ENCODE results near the gene HECW1.
"Not testable (repeated sequence)": the region's sequence is repeated elsewhere in the genome, so short reads cannot be mapped to it uniquely, and the experiment has no call there.

Gene HECW1

DNA sequence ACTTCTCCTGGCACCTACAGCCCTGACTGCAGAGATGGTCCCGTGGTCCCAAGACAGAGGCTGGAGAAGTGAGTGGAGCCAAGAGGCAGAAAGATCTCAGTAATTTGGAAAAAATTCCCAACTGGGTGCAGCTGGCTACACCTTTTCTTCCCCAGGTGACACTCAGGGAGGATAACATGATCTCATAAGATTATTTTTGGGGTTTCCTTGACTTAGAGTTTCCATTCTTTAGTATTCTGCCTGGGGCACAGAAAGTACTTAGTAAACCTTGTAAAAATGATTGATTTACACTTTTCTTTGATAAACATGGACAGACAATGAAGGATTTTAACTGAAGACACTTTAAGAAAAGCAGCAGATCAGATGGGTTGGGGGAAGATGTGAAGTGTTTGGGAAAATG lies 38.6 kb downstream of the HECW1 start:
- no peak for DNase-seq

- DNase-seq, result no peak
Measured at GRCh38 chr7:43152696-43153095, 40.2 kb downstream of the HECW1 start.

- DNase-seq, result no peak
Measured at GRCh38 chr7:43155636-43156035, 43.2 kb downstream of the HECW1 start.

- DNase-seq, result no peak
Measured at GRCh38 chr7:43163885-43164284, 51.4 kb downstream of the HECW1 start.

- no peak for DNase-seq
Measured at GRCh38 chr7:43164757-43165156, 52.3 kb downstream of the HECW1 start.

GRCh38 chr7:43166686-43167085 lies 54.2 kb downstream of the HECW1 start:
- DNase-seq, result no peak

GRCh38 chr7:43169076-43169475 lies 56.6 kb downstream of the HECW1 start:
- no peak for DNase-seq

DNA sequence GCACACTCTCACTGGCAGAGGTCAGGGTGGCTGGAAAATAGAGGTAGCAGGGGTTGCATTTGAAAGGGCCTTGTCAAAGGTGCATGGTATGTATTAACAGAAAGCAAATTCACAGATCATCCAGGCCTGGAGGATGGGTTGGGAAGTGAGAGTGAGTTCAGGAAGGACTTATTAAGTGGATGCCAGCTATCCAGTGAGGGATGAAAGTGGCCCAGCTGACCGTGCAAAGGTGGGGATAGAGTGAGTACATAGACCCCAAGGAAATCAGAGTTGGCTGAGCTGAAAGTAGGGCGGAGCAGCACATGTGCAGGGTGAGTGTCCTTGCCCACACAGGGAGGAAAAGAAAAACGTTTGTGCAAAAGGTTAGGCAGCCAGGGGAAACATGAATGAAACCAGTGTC lies 58.1 kb downstream of the HECW1 start:
- DNase-seq, result no peak

GRCh38 chr7:43175570-43176200 lies 63.2 kb downstream of the HECW1 start:
- no peak for DNase-seq

DNA sequence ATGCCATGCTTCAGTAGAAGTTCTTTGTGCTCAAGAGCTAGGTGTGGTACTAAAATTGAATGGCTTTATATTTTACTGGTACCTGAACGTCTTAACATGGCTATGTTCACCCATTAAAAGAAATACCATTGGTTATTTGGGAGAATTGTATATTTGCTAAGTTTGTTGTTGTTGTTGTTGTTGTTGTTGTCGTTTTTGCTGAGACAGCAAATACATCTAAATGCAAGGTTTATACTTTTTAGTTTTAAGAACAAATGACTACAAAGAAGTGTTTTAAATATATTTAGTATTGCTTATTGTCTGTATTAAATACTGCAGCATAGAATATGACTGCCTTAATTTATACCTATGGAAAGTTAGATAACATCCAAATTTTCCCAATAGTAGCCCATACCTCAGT lies 66.9 kb downstream of the HECW1 start:
- DNase-seq, result no peak

GRCh38 chr7:43192806-43193460 lies 80.5 kb downstream of the HECW1 start:
- DNase-seq, result no peak

- DNase-seq, result no peak
Measured at GRCh38 chr7:43193893-43194292, 81.4 kb downstream of the HECW1 start.

DNA sequence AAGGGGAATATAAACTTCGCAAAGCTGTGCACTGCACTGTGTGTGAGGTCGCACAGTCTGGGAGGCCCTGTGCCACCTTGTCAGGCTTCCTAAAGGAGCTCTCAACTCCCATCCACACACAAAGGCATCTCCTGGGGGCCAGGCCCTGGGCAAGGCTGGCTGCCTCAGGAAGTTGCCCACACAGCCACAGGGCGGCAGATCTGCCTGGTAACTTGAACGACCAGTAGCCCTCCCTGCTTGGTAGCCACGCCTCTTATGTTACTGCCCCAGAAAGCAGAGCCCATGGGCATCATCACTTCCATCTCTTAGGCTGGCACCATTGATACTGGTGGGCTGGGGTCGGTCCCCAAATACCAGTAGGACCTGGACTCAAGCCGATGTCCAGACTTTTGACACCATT lies 82.8 kb downstream of the HECW1 start:
- no peak for DNase-seq

DNA sequence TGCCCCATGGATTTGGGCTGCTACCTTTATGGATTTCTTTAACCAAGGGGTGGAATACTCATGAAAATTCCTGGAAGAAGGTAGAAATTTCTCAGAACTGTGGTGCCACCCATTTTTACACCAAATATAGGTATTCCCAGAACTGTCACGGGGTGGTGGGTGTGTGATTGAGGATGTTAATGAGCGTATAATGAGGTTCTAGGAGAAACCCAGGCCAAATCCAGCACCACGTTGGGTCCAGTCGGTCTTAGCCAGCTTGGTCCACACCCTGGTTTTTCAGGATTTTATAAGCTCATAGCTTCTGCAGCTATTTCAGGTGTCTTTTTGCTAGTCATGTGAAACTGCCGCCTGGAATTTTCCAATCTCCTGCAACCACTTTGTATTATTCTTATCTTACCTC lies 83.3 kb downstream of the HECW1 start:
- DNase-seq, result no peak

- DNase-seq, result no peak
Measured at GRCh38 chr7:43196379-43196778, 83.9 kb downstream of the HECW1 start.

GRCh38 chr7:43198016-43198415 lies 85.6 kb downstream of the HECW1 start:
- DNase-seq, result no peak

DNA sequence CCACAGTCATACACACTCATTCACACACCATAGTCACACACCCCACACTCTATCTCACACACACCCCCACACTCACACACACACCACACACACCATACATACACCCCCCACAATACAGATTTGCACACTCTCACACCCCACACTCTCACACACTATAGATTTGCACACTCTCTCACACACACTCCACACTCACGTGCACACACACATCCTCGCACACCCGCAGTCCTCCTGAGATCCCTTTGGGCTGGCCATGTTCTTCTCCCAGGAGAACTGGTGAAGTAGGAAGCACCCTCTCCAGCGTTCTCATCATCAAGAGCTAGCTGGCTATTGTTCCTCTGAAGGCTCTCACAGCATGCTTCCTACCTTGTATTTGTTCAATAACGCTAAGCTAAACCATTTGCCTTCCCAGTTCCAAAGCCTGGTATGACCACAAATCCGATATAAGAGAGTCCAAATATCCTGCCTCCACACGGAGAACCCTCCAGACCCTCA lies 86.2 kb downstream of the HECW1 start:
- DNase-seq, result no peak

- no peak for DNase-seq
Measured at GRCh38 chr7:43199371-43200160, 87.1 kb downstream of the HECW1 start.

- no peak for DNase-seq
Measured at GRCh38 chr7:43201912-43202311, 89.5 kb downstream of the HECW1 start.

DNA sequence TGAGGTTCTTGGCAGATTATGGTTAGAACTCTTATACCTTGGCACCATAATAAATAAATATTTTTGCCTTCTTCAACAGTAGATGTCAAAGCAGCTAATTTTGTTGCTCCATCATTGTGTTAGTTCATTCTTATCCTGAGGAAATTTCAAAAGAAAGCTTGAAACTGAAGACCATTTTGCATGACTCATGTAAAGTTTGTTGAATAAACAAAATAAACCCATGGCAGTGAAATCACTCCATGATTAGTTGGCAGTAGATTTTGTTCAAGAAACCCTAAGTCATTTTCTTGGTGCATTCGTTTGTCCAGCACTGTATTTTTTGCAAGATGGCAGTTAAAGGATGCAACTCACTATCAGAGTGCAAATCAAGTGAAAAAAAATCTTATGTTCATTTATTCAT lies 91.6 kb downstream of the HECW1 start:
- no peak for DNase-seq

- no peak for DNase-seq
Measured at GRCh38 chr7:43205171-43205795, 92.8 kb downstream of the HECW1 start.

DNA sequence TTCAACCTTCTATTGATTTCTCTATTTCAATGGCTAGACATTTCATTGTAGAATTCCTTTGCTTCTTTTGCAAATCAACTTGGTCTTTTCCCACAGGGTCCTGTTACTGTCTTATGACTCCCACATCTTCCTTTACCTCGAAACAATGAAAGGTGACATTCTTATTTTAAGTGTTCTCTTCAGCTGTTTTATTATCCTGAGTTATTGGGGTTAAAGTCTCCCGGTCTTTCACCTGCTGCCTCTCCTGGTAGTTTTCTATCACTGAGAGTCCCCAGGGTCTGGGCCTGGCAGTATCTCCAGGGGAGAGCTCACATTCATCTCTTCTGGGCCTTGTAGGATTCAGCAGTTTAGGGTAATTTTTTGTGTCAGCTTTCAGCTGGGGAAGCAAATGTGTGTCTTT lies 95.8 kb downstream of the HECW1 start:
- no peak for DNase-seq

GRCh38 chr7:43210539-43210938 lies 98.1 kb downstream of the HECW1 start:
- DNase-seq, result not testable (repeated sequence)

DNA sequence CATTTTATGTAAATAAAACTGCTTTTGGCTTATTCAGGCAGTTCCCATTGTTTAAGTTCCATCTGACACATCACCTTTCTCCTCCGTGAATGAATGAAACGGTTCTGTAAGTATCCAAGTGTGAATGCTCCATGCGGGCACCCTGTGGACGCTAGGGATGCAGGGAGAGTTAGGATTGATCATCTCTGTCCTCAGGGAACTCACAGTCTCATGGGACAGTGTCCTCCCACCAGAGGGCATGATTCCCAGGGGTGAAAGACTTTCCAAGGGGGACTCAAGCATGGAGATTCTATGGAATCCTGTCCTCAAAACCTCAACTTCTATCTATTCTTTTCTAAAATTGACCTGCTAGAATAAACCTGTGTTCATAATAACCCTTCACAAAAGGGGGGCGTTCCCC lies 98.8 kb downstream of the HECW1 start:
- DNase-seq, result no peak

Data from CD4-positive, alpha-beta T cell treated with Interleukin-6 for 4 hours (primary cell).